ENCODE data around the gene PBX2. TPM values are rescaled to one million over a fixed set of nuclear protein-coding genes. Genes with fewer than 3 reads are reported as not detected.
A peak's percentile ranks its signal among the peaks of the same experiment; 100 is the strongest.

The PBX2 gene, protein sequence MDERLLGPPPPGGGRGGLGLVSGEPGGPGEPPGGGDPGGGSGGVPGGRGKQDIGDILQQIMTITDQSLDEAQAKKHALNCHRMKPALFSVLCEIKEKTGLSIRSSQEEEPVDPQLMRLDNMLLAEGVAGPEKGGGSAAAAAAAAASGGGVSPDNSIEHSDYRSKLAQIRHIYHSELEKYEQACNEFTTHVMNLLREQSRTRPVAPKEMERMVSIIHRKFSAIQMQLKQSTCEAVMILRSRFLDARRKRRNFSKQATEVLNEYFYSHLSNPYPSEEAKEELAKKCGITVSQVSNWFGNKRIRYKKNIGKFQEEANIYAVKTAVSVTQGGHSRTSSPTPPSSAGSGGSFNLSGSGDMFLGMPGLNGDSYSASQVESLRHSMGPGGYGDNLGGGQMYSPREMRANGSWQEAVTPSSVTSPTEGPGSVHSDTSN
- total RNA-seq (10 to 100 TPM; 32.8 to 50.9 (median 44.1) TPM), polyA plus RNA-seq (10 to 100 TPM; 25.6 to 55.4 TPM)
- long read RNA-seq, donor 1, partial matches to known transcripts, result 1 of 6 reads
- long read RNA-seq, donor 1, other reads (novel, unspliced or antisense), result 2 of 6 reads
- long read RNA-seq, donor 2, partial matches to known transcripts, result 4 of 9 reads
- long read RNA-seq, donor 2, other reads (novel, unspliced or antisense), result 1 of 9 reads
- long read RNA-seq, donor 3, partial matches to known transcripts, result 1 of 3 reads
- long read RNA-seq, donor 3, other reads (novel, unspliced or antisense), result 0 of 3 reads

DNA sequence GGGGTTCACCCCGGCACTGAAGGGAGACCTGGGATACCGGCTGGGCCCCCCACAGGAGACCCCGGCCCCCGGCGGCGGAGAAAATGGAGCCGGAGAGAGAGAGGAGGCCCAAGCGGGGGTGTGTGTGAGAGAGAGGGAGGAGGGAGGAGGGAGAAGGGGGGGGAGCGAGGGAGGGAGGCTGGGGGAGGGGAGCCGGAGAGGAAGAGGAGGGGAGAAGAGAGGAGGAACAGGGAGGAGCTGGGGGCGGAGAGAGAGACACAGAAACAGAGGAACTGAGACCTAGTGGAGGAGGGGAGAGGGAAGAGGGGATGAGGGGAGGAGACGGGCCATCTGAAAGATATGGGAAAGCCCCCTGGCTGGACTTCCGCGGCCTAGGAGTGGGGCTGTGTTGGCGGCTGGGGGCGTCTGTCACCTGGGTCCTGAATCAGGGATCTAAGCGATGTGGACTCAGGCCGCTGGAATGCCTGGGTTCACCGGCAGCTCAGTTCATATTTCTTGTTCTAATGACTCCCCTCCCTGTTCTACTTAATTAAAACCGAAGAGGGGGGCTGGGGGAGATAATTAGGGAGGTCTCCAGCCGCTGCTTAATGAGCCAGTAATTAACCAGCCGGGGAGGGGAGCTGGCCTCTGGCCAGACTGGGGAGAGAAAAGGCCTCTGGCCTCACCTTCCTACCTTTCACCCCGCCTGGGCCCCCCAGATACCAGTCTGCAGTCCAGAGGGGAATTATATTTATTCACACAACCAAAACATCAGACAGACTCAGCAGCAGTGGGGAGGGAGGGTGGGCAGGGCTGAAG, at the start of gene PBX2:
Gene PBX2, minus strand, starts transcription at position 149 of the 798 bp plus-strand sequence. CDS start 287 bp downstream, outside the sequence.
- Histone ChIP-seq H3K27ac (peak within 1 kb of the TSS; percentile 71 to 99 (median 98)), H3K27me3 (no peaks in the 10 kb centered on the region), H3K4me3 (peak within 1 kb of the TSS; percentile 50 to 85 (median 80)), H3K9me3 (no peaks in the 10 kb centered on the region), H3K36me3 (peaks cover 0 to 41% (median 15%) of the 10 kb centered on the region in 9 donors), H3K4me1 (peaks cover 13 to 86% (median 74%) of the 10 kb centered on the region in 9 donors)
- TF ChIP-seq, protein P1, sequence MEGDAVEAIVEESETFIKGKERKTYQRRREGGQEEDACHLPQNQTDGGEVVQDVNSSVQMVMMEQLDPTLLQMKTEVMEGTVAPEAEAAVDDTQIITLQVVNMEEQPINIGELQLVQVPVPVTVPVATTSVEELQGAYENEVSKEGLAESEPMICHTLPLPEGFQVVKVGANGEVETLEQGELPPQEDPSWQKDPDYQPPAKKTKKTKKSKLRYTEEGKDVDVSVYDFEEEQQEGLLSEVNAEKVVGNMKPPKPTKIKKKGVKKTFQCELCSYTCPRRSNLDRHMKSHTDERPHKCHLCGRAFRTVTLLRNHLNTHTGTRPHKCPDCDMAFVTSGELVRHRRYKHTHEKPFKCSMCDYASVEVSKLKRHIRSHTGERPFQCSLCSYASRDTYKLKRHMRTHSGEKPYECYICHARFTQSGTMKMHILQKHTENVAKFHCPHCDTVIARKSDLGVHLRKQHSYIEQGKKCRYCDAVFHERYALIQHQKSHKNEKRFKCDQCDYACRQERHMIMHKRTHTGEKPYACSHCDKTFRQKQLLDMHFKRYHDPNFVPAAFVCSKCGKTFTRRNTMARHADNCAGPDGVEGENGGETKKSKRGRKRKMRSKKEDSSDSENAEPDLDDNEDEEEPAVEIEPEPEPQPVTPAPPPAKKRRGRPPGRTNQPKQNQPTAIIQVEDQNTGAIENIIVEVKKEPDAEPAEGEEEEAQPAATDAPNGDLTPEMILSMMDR (IDR thresholded peaks at IDR 0.05), result no peak
- ATAC-seq (peak; percentile 69 to 85 (median 78)), DNase-seq (peak; percentile 86 to 98)
- WGBS, 2 donors, result 1 to 2% methylated on average over 21 of the region's 23 CpGs
- intact Hi-C loops (cut with DNase I), result loop anchor here in 2 of 10 donors (5.0 kb wide), 1 partner anchor 63 kb away; the partner anchor contains the start of gene ATF6B (in 2 of the 2)

DNA sequence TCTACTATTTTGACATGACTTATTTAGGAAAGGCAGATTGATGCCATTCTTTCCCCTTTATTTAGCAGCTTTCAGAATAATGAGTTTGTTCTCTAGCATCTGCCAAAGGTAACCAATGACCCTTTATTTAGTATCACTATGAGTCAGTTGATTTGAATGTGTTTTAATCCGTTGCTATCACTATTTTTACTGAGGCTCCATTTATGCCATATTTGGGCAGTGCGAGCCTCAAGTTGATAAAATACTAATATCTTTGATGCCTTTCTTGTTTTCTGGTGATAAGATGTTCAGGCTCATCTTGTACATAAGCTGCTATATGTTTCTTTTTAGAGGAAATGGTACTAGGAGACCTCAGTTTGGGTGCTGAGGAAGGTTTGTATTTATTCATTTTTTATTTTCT, 49.5 kb upstream of the PBX2 start:
- Histone ChIP-seq H3K27ac (no peak overlapping the region), H3K36me3 (no peaks in the 10 kb centered on the region), H3K4me1 (peaks cover 2 to 21% (median 6%) of the 10 kb centered on the region in 9 donors), H3K9me3 (no peaks in the 10 kb centered on the region), H3K4me3 (no peak overlapping the region), H3K27me3 (no peaks in the 10 kb centered on the region)
- whole genome bisulfite sequencing, 2 donors, result 74 to 75% methylated on average over 2 of the region's 2 CpGs
- ATAC-seq (no peak), DNase-seq (no peak)
- intact Hi-C loops (cut with DNase I), result loop anchor here in 2 of 10 donors (10.0 kb wide), 1 partner anchor 125 kb away; no protein-coding TSS in a partner anchor
- TF ChIP-seq, protein P1 (IDR thresholded peaks at IDR 0.05), result no peak

DNA sequence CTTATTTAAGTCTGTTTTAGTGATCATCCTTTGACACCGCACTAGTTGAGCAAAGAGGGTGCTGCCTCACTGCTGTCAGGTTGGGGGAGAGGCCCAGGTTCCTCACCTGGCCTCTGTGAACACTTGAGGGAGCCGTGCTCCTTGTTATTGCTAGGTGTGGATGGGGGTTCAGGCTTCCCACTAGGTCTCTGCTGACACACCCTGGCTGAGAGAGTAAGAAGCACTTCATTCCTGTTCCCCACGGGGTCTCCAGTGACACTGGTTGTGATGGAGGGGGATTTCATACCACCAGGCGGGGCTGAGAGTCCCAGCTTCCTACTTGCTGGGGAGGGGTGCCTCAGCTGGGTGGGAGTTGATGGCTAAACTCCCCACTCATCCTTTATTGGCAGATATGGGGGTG, 44.9 kb upstream of the PBX2 start:
- TF ChIP-seq, protein P1 (IDR thresholded peaks at IDR 0.05), result peak in 3 of 9 donors; percentile 27 to 54 (median 33)
- Histone ChIP-seq H3K27me3 (no peaks in the 10 kb centered on the region), H3K9me3 (no peaks in the 10 kb centered on the region), H3K4me3 (no peak overlapping the region), H3K27ac (peak overlapping the region; percentile 45 to 92 (median 76)), H3K4me1 (peaks cover 0 to 20% (median 4%) of the 10 kb centered on the region in 9 donors), H3K36me3 (no peaks in the 10 kb centered on the region)
- ATAC-seq, result peak; percentile 47 to 90 (median 74)
- DNase-seq, result peak in 1 of 2 donors; percentile 25
- 38 to 39% methylated on average over 4 of the region's 4 CpGs for WGBS, 2 donors
- intact Hi-C loops (cut with DNase I), result loop anchor here in 2 of 10 donors (10.0 kb wide), 1 partner anchor 120 kb away; no protein-coding TSS in a partner anchor

All from heart right ventricle (tissue), 16 donors.